Heart left ventricle (tissue), 13 donors: ENCODE results near the gene SHPK.

Experiments
- CTCF ChIP-seq, 12 donors: fragments of 200-600 bp; sonication (generic) in 4 of 12; IDR thresholded peaks; one replicate each; pipeline versions ENCODE4 v1.5.0 to v1.8.0; 2018 to 2022; ENCODE audit warnings: antibody characterized with exemption in 12 of 12, mild to moderate bottlenecking in 5 of 12
- POLR2A ChIP-seq, 2 donors: fragments of 450-650 bp; IDR thresholded peaks; one replicate each; pipeline ENCODE4 v1.6.1; 2017; ENCODE audit warnings: antibody characterized with exemption in 2 of 2, mild to moderate bottlenecking in 2 of 2, moderate library complexity in 2 of 2
- donor health status: ischemic (EF 13 %, LVEDD 7.1; RV severe dilation, severe dysfunction).
- donor health status: DM: no; HTN: yes; CAD: no.
- donor health status: DM: no; HTN: no; CAD: no.
- donor health status: ischemic (EF 25% LVEDD 6.9; RV normal size, moderate dysfunction).
- donor health status: ischemic (EF 25% LVEDD 5.7; RV mildly dilated, moderate dysfunction).
- donor health status: ischemic (EF 35%, LVEDD 5.7; RV mildly dilated, moderate dysfunction).
- donor health status: nonischemic (EF 11% LVEDD 7.7; RV severe dilation, severe dysfunction).
- donor health status: DM: yes; HTN: yes; CAD: no.
- donor health status: PGD.
- donor health status: ischemic (EF 29% LVEDD 5.4; RV normal size, mild dysfunction).
- donor health status: nonischemic (EF 23%, LVEDD 6.1; RV moderate dilation, normal function).

GRCh38 chr17:3669085-3669347, 33.0 kb upstream of the SHPK start:
- TF ChIP-seq CTCF (IDR thresholded peaks at IDR 0.05) (no peak), POLR2A (IDR thresholded peaks at IDR 0.05) (no peak)
